ENCODE measurements around the gene GAS6. TPM values are rescaled to one million over a fixed set of nuclear protein-coding genes. Genes with fewer than 3 reads are reported as not detected.

The GAS6 gene
- total RNA-seq, 4 donors from 2014 or later, result 43.0 to 112 (median 68.5) TPM

GRCh38 chr13:113783966-113784644 is 79.8 kb downstream of the GAS6 start:
- Histone ChIP-seq H3K36me3 (no peaks in the 10 kb centered on the region), H3K9me3 (no peaks in the 10 kb centered on the region), H3K4me3 (no peak overlapping the region), H3K4me1 (peaks cover 0 to 18% (median 0%) of the 10 kb centered on the region in 3 donors), H3K27me3 (no peaks in the 10 kb centered on the region), H3K27ac (no peak overlapping the region)
- no peak for DNase-seq
- 74 to 87% methylated on average over 10 of the region's 10 CpGs for WGBS, 2 donors
- intact Hi-C loops (cut with DNase I), result no loop called here
- TF ChIP-seq CTCF (IDR thresholded peaks at IDR 0.05), result no peak

GRCh38 chr13:113783200-113783881 is 80.5 kb downstream of the GAS6 start:
- WGBS, 2 donors, result 50 to 78% methylated on average over 11 to 12 of the region's 12 CpGs
- intact Hi-C loops (cut with DNase I), result no loop called here

GRCh38 chr13:113782472-113782871 is 81.4 kb downstream of the GAS6 start:
- intact Hi-C loops (cut with DNase I), result no loop called here
- Histone ChIP-seq H3K36me3 (no peaks in the 10 kb centered on the region), H3K4me3 (no peak overlapping the region), H3K27me3 (peaks cover 0 to 9% (median 0%) of the 10 kb centered on the region in 4 donors), H3K4me1 (peaks cover 0 to 18% (median 0%) of the 10 kb centered on the region in 3 donors), H3K27ac (no peak overlapping the region), H3K9me3 (no peaks in the 10 kb centered on the region)
- no peak for DNase-seq
- whole genome bisulfite sequencing, 2 donors, result 75 to 80% methylated on average over 6 to 7 of the region's 14 CpGs
- TF ChIP-seq CTCF (IDR thresholded peaks at IDR 0.05) (no peak), POLR2A (IDR thresholded peaks at IDR 0.05) (no peak)

More at GRCh38 chr13:113783200-113783881, 80.5 kb downstream of the GAS6 start:
- Histone ChIP-seq H3K4me1 (peaks cover 0 to 18% (median 0%) of the 10 kb centered on the region in 3 donors), H3K9me3 (no peaks in the 10 kb centered on the region), H3K4me3 (no peak overlapping the region), H3K27ac (no peak overlapping the region), H3K36me3 (no peaks in the 10 kb centered on the region), H3K27me3 (peaks cover 0 to under 1% (median 0%) of the 10 kb centered on the region in 4 donors)
- no peak for DNase-seq
- TF ChIP-seq CTCF (IDR thresholded peaks at IDR 0.05), result no peak
- no peak for TF ChIP-seq POLR2A (IDR thresholded peaks at IDR 0.05)

GRCh38 chr13:113781571-113781970 is 82.3 kb downstream of the GAS6 start:
- Histone ChIP-seq H3K27ac (no peak overlapping the region), H3K9me3 (no peaks in the 10 kb centered on the region), H3K4me3 (no peak overlapping the region), H3K27me3 (peaks cover 0 to 18% (median 0%) of the 10 kb centered on the region in 4 donors), H3K4me1 (peaks cover 0 to 18% (median 0%) of the 10 kb centered on the region in 3 donors), H3K36me3 (no peaks in the 10 kb centered on the region)
- TF ChIP-seq CTCF (IDR thresholded peaks at IDR 0.05), result no peak
- TF ChIP-seq POLR2A (IDR thresholded peaks at IDR 0.05), result no peak
- intact Hi-C loops (cut with DNase I), result no loop called here
- 27 to 58% methylated on average over 2 of the region's 2 CpGs for WGBS, 2 donors
- no peak for DNase-seq
